Smooth muscle cell (in vitro differentiated cells): ENCODE results near the gene MICU1. TPM values are rescaled to one million over a fixed set of nuclear protein-coding genes. Genes with fewer than 3 reads are reported as not detected.
A peak's percentile ranks its signal among the peaks of the same experiment; 100 is the strongest.

Source experiments
- DNase-seq: peaks from one replicate; lab custom pipeline; 2025; ENCODE audit not compliant: unreplicated experiment; lab: John Stamatoyannopoulos, UW
- H2AFZ ChIP-seq: fragments of 200-600 bp; sonication (generic); 2 replicates; pipeline ENCODE4 v1.6.0; 2016; ENCODE audit warnings: antibody characterized with exemption, low read depth, mild to moderate bottlenecking
- H3F3A ChIP-seq: fragments of 200-600 bp; sonication (generic); 2 replicates; pipeline ENCODE4 v1.6.0; 2017; ENCODE audit warnings: antibody characterized with exemption, low read depth
- H3K27ac ChIP-seq: fragments of 200-600 bp; sonication (generic); 2 replicates; pipeline ENCODE4 v1.5.1; 2016; ENCODE audit warnings: low read depth, mild to moderate bottlenecking
- H3K27me3 ChIP-seq: fragments of 200-600 bp; sonication (generic); 2 replicates; pipeline ENCODE4 v1.6.1; 2016; ENCODE audit warnings: low read depth, mild to moderate bottlenecking
- H3K36me3 ChIP-seq: fragments of 200-600 bp; sonication (generic); 2 replicates; pipeline ENCODE4 v1.5.1; 2016; ENCODE audit warnings: low read depth
- H3K4me1 ChIP-seq: fragments of 200-600 bp; sonication (generic); 2 replicates; pipeline ENCODE4 v1.5.1; 2016; ENCODE audit warnings: low read depth
- H3K4me2 ChIP-seq: fragments of 200-600 bp; sonication (generic); 2 replicates; pipeline ENCODE4 v1.6.0; 2016; ENCODE audit warnings: mild to moderate bottlenecking
- H3K4me3 ChIP-seq: fragments of 200-600 bp; sonication (generic); 2 replicates; pipeline ENCODE4 v1.5.1; 2016; ENCODE audit warnings: mild to moderate bottlenecking
- H3K79me2 ChIP-seq: fragments of 200-600 bp; sonication (generic); 2 replicates; pipeline ENCODE4 v1.6.0; 2016; ENCODE audit warnings: low read depth, mild to moderate bottlenecking
- H3K9ac ChIP-seq: fragments of 200-600 bp; sonication (generic); 2 replicates; pipeline ENCODE4 v1.6.0; 2016; ENCODE audit warnings: low read depth
- H3K9me3 ChIP-seq: fragments of 200-600 bp; sonication (generic); replicated peaks from 2 replicates; pipeline ENCODE4 v1.5.1; 2016; ENCODE audit warnings: low read depth
- H4K20me1 ChIP-seq: fragments of 200-600 bp; sonication (generic); 2 replicates; pipeline ENCODE4 v1.6.0; 2016; ENCODE audit warnings: low read depth
- CTCF ChIP-seq: fragments of 200-600 bp; sonication (generic); IDR thresholded peaks from 2 replicates; pipeline ENCODE4 v1.5.1; 2017; ENCODE audit warnings: borderline replicate concordance, mild to moderate bottlenecking, antibody characterized with exemption; ENCODE audit not compliant: insufficient read depth, poor library complexity, severe bottlenecking
- WGBS: methylation state at CpG from one replicate; pipeline ENCODE4 v1.1.7; 2016; ENCODE audit warnings: low lambda C conversion rate; 5-methylcytosine and 5-hydroxymethylcytosine counted together
- polyA plus RNA-seq: library from polyadenylated mRNA; unstranded; fragments of >200 nt; fragmentation: Nextera tagmentation; extraction: Ambion mirVana; gene quantifications from 2 replicates; pipeline ENCODE4 v1.2.1, GENCODE V29; 2016
- total RNA-seq: library from RNA; depleted of rRNA; stranded (reverse); fragments of >200 nt; gene quantifications from 2 replicates; pipeline ENCODE4 v1.2.3, GENCODE V29; 2014

Gene MICU1
- total and polyA plus RNA-seq, 2 experiments from 2014 or later = 35.0 to 35.1 TPM

- no peak overlapping the region for H3K9ac ChIP-seq
- TF ChIP-seq CTCF = no peak
- no peaks in the 10 kb centered on the region for H4K20me1 ChIP-seq
- no peaks in the 10 kb centered on the region for H3K27me3 ChIP-seq
- H3K27ac ChIP-seq = no peak overlapping the region
- no peaks in the 10 kb centered on the region for H3K79me2 ChIP-seq
- no peaks in the 10 kb centered on the region for H3F3A ChIP-seq
- H3K9me3 ChIP-seq = no peaks in the 10 kb centered on the region
- no peak overlapping the region for H2AFZ ChIP-seq
- DNase-seq = no peak
- H3K4me3 ChIP-seq = no peak overlapping the region
- H3K36me3 ChIP-seq = no peaks in the 10 kb centered on the region
- no peaks in the 10 kb centered on the region for H3K4me1 ChIP-seq
- H3K4me2 ChIP-seq = no peak overlapping the region
- 72% methylated on average over 4 of the region's 4 CpGs for WGBS
Observed at GRCh38 chr10:72638586-72639440, 12.9 kb upstream of the MICU1 start.

- no peak overlapping the region for H2AFZ ChIP-seq
- no peak for DNase-seq
- H3K79me2 ChIP-seq = no peaks in the 10 kb centered on the region
- H3K4me1 ChIP-seq = no peaks in the 10 kb centered on the region
- H3K4me2 ChIP-seq = peak overlapping the region; percentile 26
- no peaks in the 10 kb centered on the region for H4K20me1 ChIP-seq
- no peak for TF ChIP-seq CTCF
- H3F3A ChIP-seq = no peaks in the 10 kb centered on the region
- H3K36me3 ChIP-seq = no peaks in the 10 kb centered on the region
- H3K9me3 ChIP-seq = no peaks in the 10 kb centered on the region
- H3K27ac ChIP-seq = peak overlapping the region; percentile 34
- WGBS = 24% methylated on average over 4 of the region's 4 CpGs
- H3K9ac ChIP-seq = no peak overlapping the region
- no peak overlapping the region for H3K4me3 ChIP-seq
- no peaks in the 10 kb centered on the region for H3K27me3 ChIP-seq
Observed at GRCh38 chr10:72637398-72637857, 11.5 kb upstream of the MICU1 start.

- no peaks in the 10 kb centered on the region for H3K27me3 ChIP-seq
- no peak overlapping the region for H2AFZ ChIP-seq
- no peak overlapping the region for H3K4me2 ChIP-seq
- DNase-seq = no peak
- H3K27ac ChIP-seq = no peak overlapping the region
- H3K9me3 ChIP-seq = no peaks in the 10 kb centered on the region
- H3F3A ChIP-seq = no peaks in the 10 kb centered on the region
- no peak overlapping the region for H3K9ac ChIP-seq
- no peak for TF ChIP-seq CTCF
- H3K36me3 ChIP-seq = no peaks in the 10 kb centered on the region
- WGBS = 78% methylated on average over 2 of the region's 2 CpGs
- no peaks in the 10 kb centered on the region for H4K20me1 ChIP-seq
- H3K79me2 ChIP-seq = no peaks in the 10 kb centered on the region
- no peak overlapping the region for H3K4me3 ChIP-seq
- peaks cover 5% of the 10 kb centered on the region for H3K4me1 ChIP-seq
Observed at GRCh38 chr10:72630144-72630543, 4.3 kb upstream of the MICU1 start.

GRCh38 chr10:72626444-72626754 is 520 bp upstream of the MICU1 start:
- Histone ChIP-seq H3K36me3 (no peaks in the 10 kb centered on the region), H3K4me1 (peaks cover 13% of the 10 kb centered on the region), H3K4me2 (peak overlapping the region; percentile 84), H3K27ac (no peak overlapping the region), H3K9ac (no peak overlapping the region), H3K79me2 (peaks cover 36% of the 10 kb centered on the region), H4K20me1 (peaks cover 4% of the 10 kb centered on the region), H2AFZ (peak overlapping the region; percentile 81), H3K4me3 (peak overlapping the region; percentile 58), H3F3A (no peaks in the 10 kb centered on the region), H3K27me3 (no peaks in the 10 kb centered on the region), H3K9me3 (no peaks in the 10 kb centered on the region)
- DNase-seq = no peak
- 32% methylated on average over 1 of the region's 1 CpG for WGBS
- TF ChIP-seq CTCF = no peak
